K562 (cell line): Measurements from ENCODE around the gene NUCB2. TPM values are rescaled to one million over a fixed set of nuclear protein-coding genes. Genes with fewer than 3 reads are reported as not detected.

Experiments used
- CREM ChIP-seq: IDR thresholded peaks from 2 replicates; pipeline ENCODE4 v1.6.1; 2014; ENCODE audit warnings: antibody characterized with exemption, low read depth
- E2F6 ChIP-seq, 2 experiments: IDR thresholded peaks; 2 replicates each; pipeline ENCODE4 v1.6.1; 2011; ENCODE audit warnings: borderline replicate concordance in 1 of 2, control low read depth in 1 of 2, low read depth in 1 of 2, low read length in 1 of 2, mild to moderate bottlenecking in 1 of 2, mixed read lengths in 1 of 2, moderate library complexity in 1 of 2; ENCODE audit not compliant: insufficient read depth in 1 of 2, insufficient read length in 1 of 2, poor library complexity in 1 of 2, severe bottlenecking in 1 of 2; ENCODE audit errors: extremely low read depth in 1 of 2
- HINFP ChIP-seq: fragments of 450-650 bp; conservative IDR thresholded peaks from 2 replicates; pipeline ENCODE4 v1.6.1; 2016; ENCODE audit warnings: missing genetic modification characterization, low read depth, mild to moderate bottlenecking, control low read depth, missing compliant biosample characterization
- KAT2B ChIP-seq: IDR thresholded peaks from one replicate; pipeline ENCODE4 v1.6.1; 2012; ENCODE audit warnings: low read depth, mild to moderate bottlenecking, control low read depth, inconsistent platforms, low read length, moderate library complexity
- KDM4B ChIP-seq, 2 experiments: fragments of 450-650 bp in 1 of 2; sonication (generic) in 1 of 2; IDR thresholded peaks; 2 replicates each; pipeline ENCODE4 v1.6.1; 2016 to 2017; ENCODE audit warnings: borderline replicate concordance in 2 of 2, antibody characterized with exemption in 1 of 2, low read depth in 1 of 2, mild to moderate bottlenecking in 1 of 2
- RHOXF2B ChIP-seq: fragments of 250-450 bp; sonication (Bioruptor Pico); conservative IDR thresholded peaks from 2 replicates; pipeline ENCODE4 v1.5.1; 2021
- SMARCB1 ChIP-seq: IDR thresholded peaks from 2 replicates; pipeline ENCODE4 v1.6.1; 2011; ENCODE audit warnings: improper control_type of control experiment, low read depth; ENCODE audit not compliant: insufficient read length
- SP2 ChIP-seq: IDR thresholded peaks from 2 replicates; pipeline ENCODE4 v1.6.1; 2011; ENCODE audit warnings: mild to moderate bottlenecking, low read depth, low read length, moderate library complexity; ENCODE audit not compliant: poor library complexity, severe bottlenecking; ENCODE audit errors: extremely low read depth
- USF1 ChIP-seq: sonication (generic); formaldehyde crosslinking; IDR thresholded peaks from 2 replicates; pipeline ENCODE4 v1.9.0; 2022; ENCODE audit warnings: mild to moderate bottlenecking, missing genetic modification reagents
- ZFP30 ChIP-seq: fragments of 250-450 bp; sonication (Bioruptor Pico); IDR thresholded peaks from 2 replicates; pipeline ENCODE4 v1.8.0; 2022; ENCODE audit warnings: moderate library complexity, mild to moderate bottlenecking, inconsistent platforms, borderline replicate concordance
- polyA plus RNA-seq, 8 experiments: library from polyadenylated mRNA; depleted of rRNA in 4 of 8; stranded (reverse) in 5 of 8; unstranded in 3 of 8; fragments of >200 nt; fragmentation: Nextera tagmentation in 2 of 8; fragmentation: Illumina TruSeq in 1 of 8; extraction: Ambion mirVana in 2 of 8; extraction: Trizol in 1 of 8; gene quantifications; 2 replicates each; pipeline versions ENCODE4 v1.2.1 to v1.2.3, GENCODE V29; 2011 to 2014; ENCODE audit warnings: inconsistent platforms in 1 of 8, missing spikeins in 1 of 8
- total RNA-seq, 7 experiments: library from RNA; depleted of rRNA in 6 of 7; stranded (reverse); fragments of >200 nt in 6 of 7; fragmentation: Illumina TruSeq in 2 of 7; extraction: Trizol in 2 of 7; gene quantifications; 2 replicates each; pipeline versions ENCODE4 v1.2.1 to v1.2.3, GENCODE V29; 2011 to 2021; ENCODE audit warnings: low replicate concordance in 1 of 7

NUCB2 gene
- total and polyA plus RNA-seq, 9 of the 15 experiments (the other 6 are each of a cell fraction or from before 2014, with no cell fraction given): 54.0 to 108 (median 84.6) TPM

GRCh38 chr11:17273211-17273610, 3.3 kb upstream of the NUCB2 start (continued):
- no peak for TF ChIP-seq KDM4B (IDR thresholded peaks at IDR 0.05; ENCODE audit: borderline replicate concordance in 2 of 2, low read depth in 1 of 2)
- no peak for TF ChIP-seq RHOXF2B (CRISPR knock-in tag)
- TF ChIP-seq E2F6 (IDR thresholded peaks at IDR 0.05; ENCODE audit: borderline replicate concordance in 1 of 2, extremely low read depth in 1 of 2, insufficient read depth in 1 of 2, insufficient read length in 1 of 2, low read depth in 1 of 2, low read length in 1 of 2, poor library complexity in 1 of 2, severe bottlenecking in 1 of 2): no peak
- TF ChIP-seq ZFP30 (CRISPR knock-in tag): no peak
- TF ChIP-seq CREM: no peak
- TF ChIP-seq USF1: no peak
- TF ChIP-seq HINFP: no peak
- no peak for TF ChIP-seq KAT2B
- TF ChIP-seq SP2: no peak
- no peak for TF ChIP-seq SMARCB1
